HepG2 (cell line): ENCODE results near the gene BCAR3. TPM values are rescaled to one million over a fixed set of nuclear protein-coding genes. Genes with fewer than 3 reads are reported as not detected.

ENCODE experiments used
- AGO1 ChIP-seq: fragments of 200-400 bp; formaldehyde crosslinking; IDR thresholded peaks from 2 replicates; pipeline ENCODE4 v1.6.1; 2017; ENCODE audit warnings: mild to moderate bottlenecking, low read depth, low read length, moderate library complexity; ENCODE audit not compliant: poor library complexity, severe bottlenecking
- AGO2 ChIP-seq: fragments of 200-400 bp; formaldehyde crosslinking; optimal IDR thresholded peaks from 2 replicates; pipeline ENCODE3; 2017; ENCODE audit warnings: mild to moderate bottlenecking, low read depth, low read length, moderate library complexity
- CBFB ChIP-seq: sonication (generic); formaldehyde crosslinking; IDR thresholded peaks from 2 replicates; pipeline ENCODE4 v1.4.0; 2020; ENCODE audit warnings: missing genetic modification reagents
- ERF ChIP-seq: IDR thresholded peaks from 2 replicates; pipeline ENCODE4 v1.6.1; 2018; ENCODE audit warnings: missing biosample characterization, missing genetic modification reagents
- ETV5 ChIP-seq: IDR thresholded peaks from 2 replicates; pipeline ENCODE4 v1.6.1; 2018; ENCODE audit warnings: missing biosample characterization, missing genetic modification reagents, inconsistent platforms, borderline replicate concordance
- FOSL2 ChIP-seq: sonication (generic); formaldehyde crosslinking; IDR thresholded peaks from 2 replicates; pipeline ENCODE4 v1.4.0; 2020; ENCODE audit warnings: missing genetic modification reagents
- MTF1 ChIP-seq: sonication (generic); formaldehyde crosslinking; IDR thresholded peaks from 2 replicates; pipeline ENCODE4 v1.5.0; 2020; ENCODE audit warnings: missing genetic modification reagents
- PCBP1 ChIP-seq: fragments of 200-400 bp; formaldehyde crosslinking; IDR thresholded peaks from 2 replicates; pipeline ENCODE4 v1.6.1; 2017; ENCODE audit warnings: mild to moderate bottlenecking, low read depth, low read length, borderline replicate concordance
- PHF8 ChIP-seq: sonication (generic); formaldehyde crosslinking; IDR thresholded peaks from 2 replicates; pipeline ENCODE4 v1.5.0; 2020; ENCODE audit warnings: missing genetic modification reagents
- POLR2A ChIP-seq, 2 experiments: IDR thresholded peaks; 2 replicates each; pipeline ENCODE4 v1.6.1; 2011; ENCODE audit warnings: low read depth in 2 of 2, low read length in 2 of 2, mild to moderate bottlenecking in 1 of 2, moderate library complexity in 1 of 2; ENCODE audit not compliant: insufficient read depth in 1 of 2
- PPARG ChIP-seq: conservative IDR thresholded peaks from 2 replicates; pipeline ENCODE4 v1.6.1; 2016; ENCODE audit warnings: missing biosample characterization, missing genetic modification reagents
- REPIN1 ChIP-seq: sonication (generic); formaldehyde crosslinking; IDR thresholded peaks from 2 replicates; pipeline ENCODE4 v1.8.0; 2022; ENCODE audit warnings: missing genetic modification reagents, low read depth, mild to moderate bottlenecking, borderline replicate concordance
- THAP11 ChIP-seq: IDR thresholded peaks from 2 replicates; pipeline ENCODE4 v1.6.1; 2016; ENCODE audit warnings: missing biosample characterization, missing genetic modification reagents
- ZFP36L2 ChIP-seq: sonication (generic); formaldehyde crosslinking; IDR thresholded peaks from 2 replicates; pipeline ENCODE4 v1.4.0; 2020; ENCODE audit warnings: missing genetic modification reagents
- ZFP91 ChIP-seq: sonication (generic); formaldehyde crosslinking; IDR thresholded peaks from 2 replicates; pipeline ENCODE4 v1.9.0; 2022; ENCODE audit warnings: missing genetic modification reagents, mild to moderate bottlenecking, borderline replicate concordance
- ZNF34 ChIP-seq: sonication (generic); formaldehyde crosslinking; IDR thresholded peaks from 2 replicates; pipeline ENCODE4 v1.4.0; 2020; ENCODE audit warnings: mild to moderate bottlenecking, missing genetic modification reagents, borderline replicate concordance
- ZNF451 ChIP-seq: sonication (generic); formaldehyde crosslinking; IDR thresholded peaks from 2 replicates; pipeline ENCODE4 v1.5.0; 2020; ENCODE audit warnings: mild to moderate bottlenecking, missing genetic modification reagents
- ZNF607 ChIP-seq: sonication (generic); formaldehyde crosslinking; IDR thresholded peaks from 2 replicates; pipeline ENCODE4 v1.5.1; 2020; ENCODE audit warnings: missing genetic modification reagents, mild to moderate bottlenecking, borderline replicate concordance
- ZNF639 ChIP-seq: conservative IDR thresholded peaks from 2 replicates; pipeline ENCODE4 v1.6.1; 2018; ENCODE audit warnings: missing genetic modification reagents
- ZNF652 ChIP-seq: IDR thresholded peaks from 2 replicates; pipeline ENCODE4 v1.6.1; 2016; ENCODE audit warnings: low read depth, borderline replicate concordance
- ZNF746 ChIP-seq: sonication (generic); formaldehyde crosslinking; IDR thresholded peaks from 2 replicates; pipeline ENCODE4 v1.8.0; 2022; ENCODE audit warnings: mild to moderate bottlenecking, missing genetic modification reagents
- ZNF768 ChIP-seq: sonication (generic); formaldehyde crosslinking; IDR thresholded peaks from 2 replicates; pipeline ENCODE4 v1.4.0; 2020; ENCODE audit warnings: missing genetic modification reagents
- ZNF770 ChIP-seq: sonication (generic); formaldehyde crosslinking; IDR thresholded peaks from 2 replicates; pipeline ENCODE4 v1.5.0; 2020; ENCODE audit warnings: mild to moderate bottlenecking, missing genetic modification reagents
- polyA plus RNA-seq, 8 experiments: library from polyadenylated mRNA; depleted of rRNA in 3 of 8; stranded (reverse) in 7 of 8; unstranded in 1 of 8; fragments of >200 nt; fragmentation: Illumina TruSeq in 4 of 8; extraction: Trizol in 4 of 8; gene quantifications; 2 replicates each; pipeline versions ENCODE4 v1.2.1 to v1.2.3, GENCODE V29; 2011 to 2016; ENCODE audit warnings: low read depth in 4 of 8, missing spikeins in 1 of 8, mixed read lengths in 1 of 8; ENCODE audit not compliant: insufficient read depth in 1 of 8
- total RNA-seq, 5 experiments: library from RNA; depleted of rRNA; stranded (reverse); fragments of >200 nt; fragmentation: Illumina TruSeq; extraction: Trizol; gene quantifications; 2 replicates each; pipeline ENCODE4 v1.2.3, GENCODE V29; 2016; ENCODE audit warnings: low read depth in 1 of 5
- TF ChIP-seq, protein P1 (sequence below): sonication (generic); formaldehyde crosslinking; IDR thresholded peaks from 2 replicates; pipeline ENCODE4 v1.8.0; 2022; ENCODE audit warnings: mild to moderate bottlenecking, missing genetic modification reagents

Gene BCAR3
- total and polyA plus RNA-seq, 2 of the 13 experiments (the other 11 are each of a cell fraction or from before 2014, with no cell fraction given): 3.6 to 4.8 TPM

- TF ChIP-seq, protein P1, sequence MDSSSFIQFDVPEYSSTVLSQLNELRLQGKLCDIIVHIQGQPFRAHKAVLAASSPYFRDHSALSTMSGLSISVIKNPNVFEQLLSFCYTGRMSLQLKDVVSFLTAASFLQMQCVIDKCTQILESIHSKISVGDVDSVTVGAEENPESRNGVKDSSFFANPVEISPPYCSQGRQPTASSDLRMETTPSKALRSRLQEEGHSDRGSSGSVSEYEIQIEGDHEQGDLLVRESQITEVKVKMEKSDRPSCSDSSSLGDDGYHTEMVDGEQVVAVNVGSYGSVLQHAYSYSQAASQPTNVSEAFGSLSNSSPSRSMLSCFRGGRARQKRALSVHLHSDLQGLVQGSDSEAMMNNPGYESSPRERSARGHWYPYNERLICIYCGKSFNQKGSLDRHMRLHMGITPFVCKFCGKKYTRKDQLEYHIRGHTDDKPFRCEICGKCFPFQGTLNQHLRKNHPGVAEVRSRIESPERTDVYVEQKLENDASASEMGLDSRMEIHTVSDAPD (CRISPR knock-in tag): no peak
- TF ChIP-seq REPIN1 (CRISPR knock-in tag) (peak; percentile 47; the same call in 1 of the 2 replicates), POLR2A (IDR thresholded peaks at IDR 0.05; ENCODE audit: insufficient read depth in 1 of 2, low read depth in 2 of 2, low read length in 2 of 2) (peak; percentile 69 to 71), PHF8 (peak; percentile 71), ZNF770 (CRISPR knock-in tag) (peak; percentile 66; the same call in 1 of the 2 replicates), ZFP36L2 (CRISPR knock-in tag) (no peak), ZNF746 (CRISPR knock-in tag) (peak; percentile 92; the same call in 1 of the 2 replicates), ZNF768 (0 out of 2 replicates have a peak, but pooled peaks have one; percentile 4), ZNF652 (no peak), ZNF451 (CRISPR knock-in tag) (no peak), ETV5 (CRISPR knock-in tag) (peak; percentile 99), THAP11 (CRISPR knock-in tag) (0 out of 2 replicates have a peak, but pooled peaks have one; percentile 21), ZNF34 (no peak), FOSL2 (CRISPR knock-in tag) (peak; percentile 77; the same call in 1 of the 2 replicates), AGO2 (peak; percentile 53), PCBP1 (no peak), ZNF639 (0 out of 2 replicates have a peak, but pooled peaks have one; percentile 28), AGO1 (no peak), ERF (CRISPR knock-in tag) (no peak; the same call in 1 of the 2 replicates), MTF1 (CRISPR knock-in tag) (no peak), ZNF607 (CRISPR knock-in tag) (peak; percentile 43; the same call in 1 of the 2 replicates), PPARG (CRISPR knock-in tag) (peak; percentile 60; the same call in 1 of the 2 replicates), CBFB (CRISPR knock-in tag) (peak; percentile 27; the same call in 1 of the 2 replicates), ZFP91 (CRISPR knock-in tag) (peak; percentile 75)
Observed at GRCh38 chr1:93591676-93592550, 89.7 kb downstream of the BCAR3 start (continued).
